Fibroblast of skin of back (primary cell): ENCODE measurements around the gene CNGA3.

Experiments used
- DNase-seq: peaks from one replicate; pipeline ENCODE4 v3.0.0-alpha.2; 2013

CNGA3 gene

GRCh38 chr2:98329549-98329948 lies 16.7 kb upstream of the CNGA3 start:
- no peak for DNase-seq

GRCh38 chr2:98332989-98333388 lies 13.3 kb upstream of the CNGA3 start:
- DNase-seq = no peak

GRCh38 chr2:98333922-98334321 lies 12.3 kb upstream of the CNGA3 start:
- peak; percentile 62 for DNase-seq

GRCh38 chr2:98334439-98335078 lies 11.7 kb upstream of the CNGA3 start:
- peak; percentile 97 for DNase-seq

- DNase-seq = no peak
Measured at GRCh38 chr2:98335271-98335670, 11.0 kb upstream of the CNGA3 start.

GRCh38 chr2:98341241-98341640 lies 5.0 kb upstream of the CNGA3 start:
- no peak for DNase-seq

- no peak for DNase-seq
Measured at GRCh38 chr2:98343285-98343684, 3.0 kb upstream of the CNGA3 start.

GRCh38 chr2:98347298-98348065 lies 1.2 kb downstream of the CNGA3 start:
- no peak for DNase-seq

GRCh38 chr2:98348066-98348561 lies 1.9 kb downstream of the CNGA3 start:
- no peak for DNase-seq

GRCh38 chr2:98350411-98350810 lies 4.2 kb downstream of the CNGA3 start:
- DNase-seq = no peak

GRCh38 chr2:98355881-98356280 lies 9.6 kb downstream of the CNGA3 start:
- no peak for DNase-seq

- no peak for DNase-seq
Measured at GRCh38 chr2:98356729-98357128, 10.5 kb downstream of the CNGA3 start.

GRCh38 chr2:98357849-98358248 lies 11.6 kb downstream of the CNGA3 start:
- no peak for DNase-seq

GRCh38 chr2:98359986-98360385 lies 13.7 kb downstream of the CNGA3 start:
- DNase-seq = no peak

- no peak for DNase-seq
Measured at GRCh38 chr2:98367721-98368120, 21.5 kb downstream of the CNGA3 start.

- no peak for DNase-seq
Measured at GRCh38 chr2:98369710-98370239, 23.5 kb downstream of the CNGA3 start.

GRCh38 chr2:98372121-98372520 lies 25.9 kb downstream of the CNGA3 start:
- DNase-seq = no peak

- no peak for DNase-seq
Measured at GRCh38 chr2:98372579-98372978, 26.3 kb downstream of the CNGA3 start.

GRCh38 chr2:98374286-98374685 lies 28.0 kb downstream of the CNGA3 start:
- no peak for DNase-seq

- DNase-seq = no peak
Measured at GRCh38 chr2:98374958-98375570, 28.8 kb downstream of the CNGA3 start.

- no peak for DNase-seq
Measured at GRCh38 chr2:98376301-98376910, 30.1 kb downstream of the CNGA3 start.

- no peak for DNase-seq
Measured at GRCh38 chr2:98376996-98377395, 30.7 kb downstream of the CNGA3 start.

GRCh38 chr2:98377544-98377943 lies 31.3 kb downstream of the CNGA3 start:
- no peak for DNase-seq
